NT2/D1 (cell line): ENCODE measurements around the gene PARP3.

Source experiments
- YY1 ChIP-seq: IDR thresholded peaks from 2 replicates; pipeline ENCODE4 v1.6.1; 2011; ENCODE audit not compliant: insufficient read length, insufficient read depth
- ZNF274 ChIP-seq: IDR thresholded peaks from 2 replicates; pipeline ENCODE4 v1.6.1; 2011; ENCODE audit warnings: mild to moderate bottlenecking, low read depth, low read length

- TF ChIP-seq YY1 (no peak), ZNF274 (no peak)
These were observed 55.0 kb downstream of the PARP3 start for GRCh38 chr3:51997172-51997571.
